Measurements from ENCODE around the gene FOXF1.
A peak's percentile ranks its signal among the peaks of the same experiment; 100 is the strongest.

Gene FOXF1

GRCh38 chr16:86499889-86500707 lies 10.2 kb upstream of the FOXF1 start:
- TF ChIP-seq CTCF (IDR thresholded peaks at IDR 0.05; ENCODE audit: low read depth, low read length), result no peak
- H3K4me3 ChIP-seq (ENCODE audit: low read depth, low read length), result no peak overlapping the region

GRCh38 chr16:86500708-86501510 lies 9.4 kb upstream of the FOXF1 start:
- H3K4me3 ChIP-seq (ENCODE audit: low read depth, low read length), result no peak overlapping the region
- no peak for TF ChIP-seq CTCF (IDR thresholded peaks at IDR 0.05; ENCODE audit: low read depth, low read length)

- H3K4me3 ChIP-seq (ENCODE audit: low read depth, low read length), result no peak overlapping the region
- TF ChIP-seq CTCF (IDR thresholded peaks at IDR 0.05; ENCODE audit: low read depth, low read length), result no peak
These were observed 8.1 kb upstream of the FOXF1 start for GRCh38 chr16:86501989-86502855.

GRCh38 chr16:86502856-86503748 lies 7.2 kb upstream of the FOXF1 start:
- H3K4me3 ChIP-seq (ENCODE audit: low read depth, low read length), result peak overlapping the region; percentile 40

GRCh38 chr16:86503830-86504229 lies 6.5 kb upstream of the FOXF1 start:
- H3K4me3 ChIP-seq (ENCODE audit: low read depth, low read length), result peak overlapping the region; percentile 97
- TF ChIP-seq CTCF (IDR thresholded peaks at IDR 0.05; ENCODE audit: low read depth, low read length), result no peak

More at GRCh38 chr16:86502856-86503748, 7.2 kb upstream of the FOXF1 start:
- no peak for TF ChIP-seq CTCF (IDR thresholded peaks at IDR 0.05; ENCODE audit: low read depth, low read length)
